ENCODE measurements around the gene BCL11A. TPM values are rescaled to one million over a fixed set of nuclear protein-coding genes. Genes with fewer than 3 reads are reported as not detected.

BCL11A gene
- total RNA-seq, 4 donors from 2014 or later = 0.22 TPM; not detected in 3

DNA sequence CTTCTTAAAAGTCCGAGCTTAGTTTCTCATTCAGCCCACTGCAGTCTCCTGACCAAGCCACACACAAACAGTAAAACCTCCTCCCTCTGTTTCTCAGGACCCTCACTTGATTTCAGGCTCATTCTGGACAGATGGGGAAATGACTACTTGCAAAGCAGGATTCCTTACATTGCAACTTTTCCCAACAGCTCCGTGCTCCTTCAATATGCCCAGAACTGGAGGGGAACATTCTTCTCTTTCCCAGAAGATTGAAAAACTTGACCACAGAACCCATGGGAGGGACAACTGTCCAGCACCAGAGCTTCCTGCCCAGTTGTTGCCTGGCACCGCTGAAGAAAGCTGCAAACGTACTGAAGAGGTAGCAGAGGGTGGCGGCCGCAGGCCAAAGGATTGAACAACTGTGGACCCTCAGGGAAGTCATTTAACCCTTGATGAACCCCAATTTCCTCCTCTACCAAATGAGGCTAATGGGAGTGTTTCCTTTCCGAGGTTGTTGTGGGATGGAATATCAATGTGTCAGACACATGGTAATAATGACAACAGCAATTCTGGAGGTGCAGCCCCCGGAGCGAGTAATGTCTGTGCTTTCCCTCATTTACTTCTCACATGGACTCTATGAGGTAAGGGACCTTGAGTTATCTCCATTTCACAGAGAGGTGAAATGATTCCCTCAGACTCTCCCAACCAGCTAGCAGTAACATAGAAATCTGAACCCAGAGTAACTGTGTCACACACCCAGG is 25.0 kb downstream of the BCL11A start:
- H3K4me1 ChIP-seq = no peaks in the 10 kb centered on the region
- no peak for DNase-seq (ENCODE audit: low spot score in 2 of 2)
- no peak overlapping the region for H3K4me3 ChIP-seq
- no peaks in the 10 kb centered on the region for H3K36me3 ChIP-seq
- H3K9me3 ChIP-seq = no peaks in the 10 kb centered on the region
- 71% methylated on average over 9 of the region's 9 CpGs for WGBS, 2 donors
- no peak overlapping the region for H3K27ac ChIP-seq
- H3K27me3 ChIP-seq = peaks cover 0 to 44% of the 10 kb centered on the region in 2 donors
- no peak for TF ChIP-seq POLR2A (IDR thresholded peaks at IDR 0.05)
- TF ChIP-seq EP300 (IDR thresholded peaks at IDR 0.05) = no peak
- TF ChIP-seq, protein P1, sequence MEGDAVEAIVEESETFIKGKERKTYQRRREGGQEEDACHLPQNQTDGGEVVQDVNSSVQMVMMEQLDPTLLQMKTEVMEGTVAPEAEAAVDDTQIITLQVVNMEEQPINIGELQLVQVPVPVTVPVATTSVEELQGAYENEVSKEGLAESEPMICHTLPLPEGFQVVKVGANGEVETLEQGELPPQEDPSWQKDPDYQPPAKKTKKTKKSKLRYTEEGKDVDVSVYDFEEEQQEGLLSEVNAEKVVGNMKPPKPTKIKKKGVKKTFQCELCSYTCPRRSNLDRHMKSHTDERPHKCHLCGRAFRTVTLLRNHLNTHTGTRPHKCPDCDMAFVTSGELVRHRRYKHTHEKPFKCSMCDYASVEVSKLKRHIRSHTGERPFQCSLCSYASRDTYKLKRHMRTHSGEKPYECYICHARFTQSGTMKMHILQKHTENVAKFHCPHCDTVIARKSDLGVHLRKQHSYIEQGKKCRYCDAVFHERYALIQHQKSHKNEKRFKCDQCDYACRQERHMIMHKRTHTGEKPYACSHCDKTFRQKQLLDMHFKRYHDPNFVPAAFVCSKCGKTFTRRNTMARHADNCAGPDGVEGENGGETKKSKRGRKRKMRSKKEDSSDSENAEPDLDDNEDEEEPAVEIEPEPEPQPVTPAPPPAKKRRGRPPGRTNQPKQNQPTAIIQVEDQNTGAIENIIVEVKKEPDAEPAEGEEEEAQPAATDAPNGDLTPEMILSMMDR (IDR thresholded peaks at IDR 0.05) = no peak

DNA sequence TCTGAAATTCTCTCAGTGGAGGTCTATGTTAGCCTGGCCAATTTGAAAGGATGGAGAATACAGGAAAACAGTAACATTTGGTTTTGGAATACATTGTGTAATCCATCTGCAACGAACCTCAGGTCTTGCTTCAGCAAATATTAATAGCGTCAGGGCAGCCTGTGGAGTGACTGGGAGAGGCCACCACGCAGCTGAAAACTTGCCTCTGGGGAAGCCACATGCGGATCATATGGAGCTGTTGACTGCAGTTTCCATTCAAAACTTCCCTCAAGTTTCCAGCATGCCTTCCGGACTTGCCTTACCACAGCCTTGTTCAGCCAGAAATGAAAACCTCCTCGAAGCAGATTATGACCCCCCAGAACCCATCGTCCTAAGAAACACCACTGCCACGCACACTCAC is 25.7 kb downstream of the BCL11A start:
- Histone ChIP-seq H3K4me3 (no peak overlapping the region), H3K4me1 (no peaks in the 10 kb centered on the region), H3K27ac (no peak overlapping the region), H3K9me3 (no peaks in the 10 kb centered on the region), H3K27me3 (peaks cover 0 to 37% of the 10 kb centered on the region in 2 donors), H3K36me3 (no peaks in the 10 kb centered on the region)
- 70 to 79% methylated on average over 8 of the region's 8 CpGs for WGBS, 2 donors
- TF ChIP-seq EP300 (IDR thresholded peaks at IDR 0.05) = no peak
- TF ChIP-seq, protein P1 (IDR thresholded peaks at IDR 0.05) = no peak
- TF ChIP-seq POLR2A (IDR thresholded peaks at IDR 0.05) = no peak
- DNase-seq (ENCODE audit: low spot score in 2 of 2) = no peak

DNA sequence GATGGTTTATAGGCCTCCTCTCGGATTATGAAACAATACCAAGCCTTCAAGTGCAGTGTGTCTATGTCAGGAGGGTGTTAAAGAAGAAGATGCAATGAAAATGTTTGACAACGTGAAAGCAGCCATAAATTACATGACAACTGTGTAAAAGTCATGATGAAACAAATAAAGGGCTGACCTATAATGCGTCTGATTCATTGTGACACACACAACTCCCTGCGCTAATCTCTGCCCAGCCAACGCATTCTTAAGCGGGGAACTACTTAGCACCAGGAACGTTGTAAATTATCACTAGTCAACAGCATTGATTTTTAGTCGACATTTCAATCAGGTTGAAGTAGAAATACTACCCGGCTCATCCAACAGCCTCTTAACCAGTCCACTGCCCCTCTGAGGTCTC is 26.8 kb downstream of the BCL11A start:
- no peak for DNase-seq (ENCODE audit: low spot score in 2 of 2)
- 76 to 82% methylated on average over 9 of the region's 9 CpGs for WGBS, 2 donors
- Histone ChIP-seq H3K36me3 (no peaks in the 10 kb centered on the region), H3K27me3 (peaks cover 0 to 25% of the 10 kb centered on the region in 2 donors), H3K27ac (no peak overlapping the region), H3K4me1 (no peaks in the 10 kb centered on the region), H3K9me3 (no peaks in the 10 kb centered on the region), H3K4me3 (no peak overlapping the region)
- TF ChIP-seq POLR2A (IDR thresholded peaks at IDR 0.05) = no peak
- TF ChIP-seq, protein P1 (IDR thresholded peaks at IDR 0.05) = no peak
- no peak for TF ChIP-seq EP300 (IDR thresholded peaks at IDR 0.05)

DNA sequence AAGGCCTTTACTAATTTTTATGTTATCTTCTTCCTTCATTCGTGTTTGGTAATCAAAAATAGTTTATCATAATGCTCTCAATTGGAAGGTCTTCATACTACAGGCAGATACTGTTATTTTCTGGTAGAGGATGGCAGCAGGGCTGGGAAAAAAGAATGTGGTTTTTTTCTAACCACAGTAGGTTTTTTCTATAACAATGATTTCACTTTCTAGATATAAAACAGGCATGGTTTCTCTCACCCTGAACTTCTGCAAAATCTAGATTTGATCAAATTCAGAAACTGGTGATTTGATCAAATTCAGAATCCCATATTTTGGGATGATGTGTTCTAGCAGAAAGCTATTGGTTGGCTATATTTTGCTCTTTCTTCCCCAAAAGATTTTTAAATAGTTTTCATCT is 27.6 kb downstream of the BCL11A start:
- H3K4me3 ChIP-seq = no peak overlapping the region
- peaks cover 0 to 19% of the 10 kb centered on the region in 2 donors for H3K27me3 ChIP-seq
- H3K36me3 ChIP-seq = no peaks in the 10 kb centered on the region
- H3K9me3 ChIP-seq = no peaks in the 10 kb centered on the region
- no peak for DNase-seq (ENCODE audit: low spot score in 2 of 2)
- H3K4me1 ChIP-seq = no peaks in the 10 kb centered on the region
- TF ChIP-seq, protein P1 (IDR thresholded peaks at IDR 0.05) = no peak
- TF ChIP-seq POLR2A (IDR thresholded peaks at IDR 0.05) (no peak), EP300 (IDR thresholded peaks at IDR 0.05) (no peak)
- WGBS, 2 donors = 60 to 70% methylated on average over 1 of the region's 1 CpG
- no peak overlapping the region for H3K27ac ChIP-seq

DNA sequence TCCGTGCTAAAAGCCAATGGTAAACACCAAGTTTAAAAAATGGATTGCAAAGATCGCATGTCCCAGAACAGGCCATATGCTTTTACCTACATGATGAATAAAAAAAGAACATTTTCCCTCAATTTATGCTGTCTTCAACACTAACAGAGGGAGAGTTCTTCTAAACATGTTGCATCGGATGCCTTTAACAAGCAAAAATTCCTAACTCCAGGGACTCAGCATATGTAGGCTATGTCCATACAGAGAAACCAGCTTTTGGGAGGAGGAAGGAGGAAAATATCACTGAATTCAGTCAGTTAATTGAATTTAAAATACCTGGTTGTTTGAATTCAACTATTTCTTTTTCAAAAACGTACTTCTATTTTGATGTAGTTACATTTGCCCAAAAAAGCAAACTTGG is 28.6 kb downstream of the BCL11A start:
- Histone ChIP-seq H3K4me1 (no peaks in the 10 kb centered on the region), H3K36me3 (no peaks in the 10 kb centered on the region), H3K27me3 (peaks cover 0 to 10% of the 10 kb centered on the region in 2 donors), H3K9me3 (no peaks in the 10 kb centered on the region), H3K27ac (no peak overlapping the region), H3K4me3 (no peak overlapping the region)
- no peak for DNase-seq (ENCODE audit: low spot score in 2 of 2)
- whole genome bisulfite sequencing, 2 donors = 71 to 74% methylated on average over 4 of the region's 4 CpGs
- TF ChIP-seq, protein P1 (IDR thresholded peaks at IDR 0.05) = no peak
